Loucy (cell line): ENCODE results near the gene SLC35E1.

ENCODE experiments used
- H2AFZ ChIP-seq: fragments of 200-600 bp; sonication (generic); 2 replicates; pipeline ENCODE4 v1.6.0; 2016; ENCODE audit warnings: antibody characterized with exemption, mild to moderate bottlenecking, low read length, moderate library complexity
- H3F3A ChIP-seq: fragments of 200-600 bp; 2 replicates; pipeline ENCODE4 v1.6.0; 2016; ENCODE audit warnings: antibody characterized with exemption, low read depth, mild to moderate bottlenecking
- H3K27me3 ChIP-seq: fragments of 200-600 bp; sonication (generic); 2 replicates; pipeline ENCODE4 v1.6.1; 2014; ENCODE audit warnings: low read length, mild to moderate bottlenecking; ENCODE audit not compliant: insufficient read depth, poor library complexity, severe bottlenecking
- H3K36me3 ChIP-seq: fragments of 200-600 bp; sonication (generic); 2 replicates; pipeline ENCODE4 v1.6.1; 2016; ENCODE audit warnings: low read length; ENCODE audit not compliant: insufficient read depth
- H3K4me1 ChIP-seq: fragments of 200-600 bp; sonication (generic); 2 replicates; pipeline ENCODE4 v1.5.1; 2014; ENCODE audit warnings: low read length, mild to moderate bottlenecking; ENCODE audit not compliant: insufficient read depth, poor library complexity, severe bottlenecking
- H3K4me2 ChIP-seq: fragments of 200-600 bp; sonication (generic); 2 replicates; pipeline ENCODE4 v1.6.0; 2014; ENCODE audit warnings: antibody characterized with exemption, low read length, low read depth, mild to moderate bottlenecking; ENCODE audit not compliant: poor library complexity, severe bottlenecking
- H3K4me3 ChIP-seq: fragments of 200-600 bp; sonication (generic); 2 replicates; pipeline ENCODE4 v1.5.1; 2014; ENCODE audit warnings: low read length, mild to moderate bottlenecking, mixed read lengths; ENCODE audit not compliant: poor library complexity, severe bottlenecking
- H3K79me2 ChIP-seq: fragments of 200-600 bp; sonication (generic); 2 replicates; pipeline ENCODE4 v1.6.1; 2014; ENCODE audit warnings: low read length; ENCODE audit not compliant: insufficient read depth
- H3K9ac ChIP-seq: fragments of 200-600 bp; sonication (generic); 2 replicates; pipeline ENCODE4 v1.6.0; 2014; ENCODE audit warnings: mild to moderate bottlenecking, low read depth, low read length, moderate library complexity; ENCODE audit not compliant: poor library complexity, severe bottlenecking
- H3K9me2 ChIP-seq: fragments of 200-600 bp; sonication (generic); replicated peaks from 2 replicates; pipeline ENCODE4 v1.6.1; 2016; ENCODE audit warnings: low read depth, low read length, mixed read lengths
- H3K9me3 ChIP-seq: fragments of 200-600 bp; sonication (generic); 2 replicates; pipeline ENCODE4 v1.6.1; 2014; ENCODE audit warnings: mild to moderate bottlenecking, antibody characterized with exemption, low read length, low read depth; ENCODE audit not compliant: insufficient read depth
- H4K20me1 ChIP-seq: fragments of 200-600 bp; sonication (generic); 2 replicates; pipeline ENCODE4 v1.6.0; 2014; ENCODE audit warnings: antibody characterized with exemption, low read length, mild to moderate bottlenecking; ENCODE audit not compliant: insufficient read depth, poor library complexity, severe bottlenecking
- CTCF ChIP-seq: fragments of 200-600 bp; sonication (generic); conservative IDR thresholded peaks from 2 replicates; pipeline ENCODE4 v1.5.1; 2014; ENCODE audit warnings: mild to moderate bottlenecking, antibody characterized with exemption, low read length
- EZH2phosphoT487 ChIP-seq: fragments of 200-600 bp; IDR thresholded peaks from 2 replicates; pipeline ENCODE4 v1.6.1; 2018; ENCODE audit warnings: antibody characterized with exemption, mild to moderate bottlenecking, moderate library complexity, borderline replicate concordance

The SLC35E1 gene

GRCh38 chr19:16542910-16543472 lies 29.2 kb downstream of the SLC35E1 start:
- Histone ChIP-seq H2AFZ (peak overlapping the region; percentile 85), H4K20me1 (peaks cover 38% of the 10 kb centered on the region), H3K4me1 (peaks cover 39% of the 10 kb centered on the region), H3K9ac (peak overlapping the region; percentile 93), H3K27me3 (no peaks in the 10 kb centered on the region), H3K9me2 (no peaks in the 10 kb centered on the region), H3K4me3 (peak overlapping the region; percentile 93), H3K79me2 (peaks cover 67% of the 10 kb centered on the region), H3F3A (peaks cover 2% of the 10 kb centered on the region; the same call in 1 of the 2 replicates), H3K36me3 (peaks cover under 1% of the 10 kb centered on the region; the same call in 1 of the 2 replicates), H3K4me2 (peak overlapping the region; percentile 88), H3K9me3 (no peaks in the 10 kb centered on the region)
- no peak for TF ChIP-seq EZH2phosphoT487
- TF ChIP-seq CTCF = no peak

GRCh38 chr19:16542045-16542909 lies 29.9 kb downstream of the SLC35E1 start, which contains the start of gene CHERP:
Gene CHERP, minus strand, starts transcription at chr19:16542437. Its CDS starts 59 bp downstream, at chr19:16542378.
- H3K4me1 ChIP-seq = peaks cover 46% of the 10 kb centered on the region
- peaks cover 43% of the 10 kb centered on the region for H4K20me1 ChIP-seq
- H3K4me3 ChIP-seq = peak within 1 kb of the TSS; percentile 93
- TF ChIP-seq CTCF (no peak), EZH2phosphoT487 (no peak)
- H3K9me3 ChIP-seq = no peaks in the 10 kb centered on the region
- H3K36me3 ChIP-seq = peaks cover 6% of the 10 kb centered on the region; the same call in 1 of the 2 replicates
- H3K9me2 ChIP-seq = no peaks in the 10 kb centered on the region
- peaks cover 74% of the 10 kb centered on the region for H3K79me2 ChIP-seq
- peak within 1 kb of the TSS; percentile 93 for H3K9ac ChIP-seq
- peak within 1 kb of the TSS; percentile 85 for H2AFZ ChIP-seq
- peak within 1 kb of the TSS; percentile 88 for H3K4me2 ChIP-seq
- H3K27me3 ChIP-seq = no peaks in the 10 kb centered on the region
- peaks cover 2% of the 10 kb centered on the region; the same call in 1 of the 2 replicates for H3F3A ChIP-seq

- Histone ChIP-seq H3K36me3 (peaks cover 11% of the 10 kb centered on the region; the same call in 1 of the 2 replicates), H3K27me3 (no peaks in the 10 kb centered on the region), H3K9me2 (no peaks in the 10 kb centered on the region), H4K20me1 (peaks cover 50% of the 10 kb centered on the region), H3F3A (peaks cover 2% of the 10 kb centered on the region; the same call in 1 of the 2 replicates), H2AFZ (peak overlapping the region; percentile 35), H3K9ac (peak overlapping the region; percentile 93), H3K9me3 (no peaks in the 10 kb centered on the region), H3K79me2 (peaks cover 81% of the 10 kb centered on the region), H3K4me1 (peaks cover 46% of the 10 kb centered on the region), H3K4me2 (peak overlapping the region; percentile 79), H3K4me3 (peak overlapping the region; percentile 93)
- no peak for TF ChIP-seq EZH2phosphoT487
- no peak for TF ChIP-seq CTCF
These were observed 30.6 kb downstream of the SLC35E1 start for GRCh38 chr19:16541526-16542044.
